ENCODE measurements around the gene MED14.
A peak's percentile ranks its signal among the peaks of the same experiment; 100 is the strongest.
"Not testable (repeated sequence)": the region's sequence is repeated elsewhere in the genome, so short reads cannot be mapped to it uniquely, and the experiment has no call there.

Gene MED14

DNA sequence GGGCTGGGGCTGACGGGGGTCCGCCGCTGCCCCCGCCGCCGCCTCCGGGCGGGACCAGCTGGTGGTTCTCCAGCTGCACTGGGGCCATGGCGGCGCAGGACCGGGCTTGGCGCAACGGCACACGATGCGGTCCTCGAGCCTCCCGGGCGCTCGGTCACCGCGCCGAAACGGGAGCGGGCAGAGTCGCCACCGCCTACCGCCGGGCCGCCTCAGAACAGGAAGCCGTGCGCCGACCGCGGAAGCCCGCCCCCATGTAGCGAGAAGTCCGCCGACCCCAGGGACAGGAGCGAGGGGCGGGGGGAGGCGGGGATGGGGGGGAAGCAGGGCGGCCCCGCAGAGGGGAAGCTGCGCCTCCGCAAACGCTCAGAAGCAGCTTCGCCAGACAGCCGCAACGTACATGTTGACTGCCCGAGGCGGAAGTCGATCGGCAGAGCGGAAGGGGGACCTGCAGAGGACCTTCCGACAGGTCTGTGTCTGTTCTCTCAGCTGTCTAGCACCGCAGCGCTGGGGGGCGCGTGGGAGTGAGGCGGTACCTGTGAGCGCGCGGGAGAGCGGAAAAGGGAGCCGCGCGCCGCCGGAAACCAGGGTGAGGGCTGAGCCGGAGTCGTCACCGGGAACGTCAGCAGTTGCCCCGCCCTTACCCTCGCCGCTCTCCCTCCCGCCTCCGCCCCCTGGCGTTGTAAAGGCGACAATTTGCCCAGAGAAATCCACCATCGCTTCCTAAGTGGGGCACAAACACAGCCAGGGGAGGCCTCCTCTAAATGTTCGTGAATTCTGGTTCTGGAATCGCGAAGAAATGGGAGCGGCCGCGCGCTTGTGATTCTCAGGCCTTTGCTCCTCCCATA is at the start of gene MED14:
Gene MED14, minus strand, starts transcription at position 218 of the 845 bp plus-strand sequence. Its CDS starts 130 bp downstream, at position 88.
- peak; percentile 84 for DNase-seq (ENCODE audit: low read depth)

DNA sequence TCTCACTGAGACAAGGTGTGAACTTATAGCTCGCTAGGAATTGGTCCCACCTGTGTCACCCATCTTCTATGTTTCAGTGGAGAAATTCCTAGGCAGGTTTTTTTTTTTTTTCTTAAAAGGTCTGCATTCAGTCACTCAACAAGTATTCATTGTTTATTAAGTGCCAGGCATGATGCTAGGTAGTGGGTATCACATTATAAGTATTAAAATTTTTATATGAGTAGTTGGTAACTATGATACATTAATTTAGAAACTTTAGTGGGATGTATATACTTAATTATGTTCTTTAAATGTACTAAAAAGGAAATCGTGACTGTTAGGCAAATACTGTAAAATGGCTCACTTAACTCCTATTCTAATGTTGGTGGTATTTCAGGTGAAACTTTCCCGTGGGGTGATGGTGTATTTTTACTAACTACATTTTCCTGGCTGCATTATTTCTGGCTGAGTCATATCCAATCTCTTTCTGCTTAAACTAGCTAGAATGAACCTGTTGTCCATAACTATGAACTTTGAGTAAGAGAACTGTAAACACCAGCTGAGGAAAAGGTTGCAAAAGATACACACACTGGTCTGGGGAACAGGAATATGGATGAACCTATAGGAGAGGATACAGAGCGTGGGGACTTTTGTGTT is 49.3 kb upstream of the MED14 start:
- DNase-seq (ENCODE audit: low read depth), result no peak

DNA sequence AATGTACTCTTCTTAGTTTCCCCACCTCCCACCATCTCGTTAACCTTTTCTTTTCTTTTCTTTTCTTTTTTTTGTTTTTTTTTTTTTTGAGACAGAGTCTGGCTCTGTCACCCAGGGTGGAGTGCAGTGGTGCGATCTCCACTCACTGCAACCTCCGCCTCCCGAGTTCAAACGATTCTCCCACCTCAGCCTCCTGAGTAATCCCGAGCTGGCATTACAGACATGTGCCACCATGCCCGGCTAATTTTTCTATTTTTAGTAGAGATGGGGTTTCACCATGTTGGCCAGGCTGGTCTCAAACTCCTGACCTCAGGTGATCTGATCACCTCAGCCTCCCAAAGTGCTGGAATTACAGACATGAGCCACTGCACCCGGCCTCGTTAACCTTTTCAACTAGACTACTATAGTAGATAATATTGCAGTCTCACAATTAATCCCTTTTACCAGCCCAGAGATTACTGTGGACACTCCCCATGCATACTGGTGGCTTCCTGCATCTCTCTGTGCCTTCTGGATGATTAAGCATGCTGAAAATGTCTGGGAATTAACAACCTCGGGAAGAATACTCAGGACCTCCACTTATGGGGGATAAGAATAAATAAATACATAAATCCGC is 47.4 kb upstream of the MED14 start:
- not testable (repeated sequence) for DNase-seq (ENCODE audit: low read depth)

DNA sequence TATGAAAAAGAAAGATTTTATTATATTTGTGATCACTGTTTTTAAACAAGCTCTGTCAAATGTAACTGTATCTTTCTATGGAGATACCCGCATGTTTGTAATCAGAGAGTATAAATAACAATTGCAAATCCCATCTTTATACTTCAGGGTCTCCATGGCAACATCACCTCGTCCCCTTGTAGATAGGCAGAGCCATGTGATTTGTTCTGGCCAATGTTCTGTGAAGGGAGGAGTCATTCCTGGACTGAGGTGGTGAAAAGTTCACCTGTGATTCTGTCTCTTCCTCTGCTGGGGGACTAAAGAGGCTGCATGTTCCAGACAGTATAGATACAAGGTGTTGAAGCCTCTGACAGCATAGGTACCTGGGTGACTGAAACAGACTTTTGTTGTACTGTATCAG is 45.6 kb upstream of the MED14 start:
- DNase-seq (ENCODE audit: low read depth), result no peak

DNA sequence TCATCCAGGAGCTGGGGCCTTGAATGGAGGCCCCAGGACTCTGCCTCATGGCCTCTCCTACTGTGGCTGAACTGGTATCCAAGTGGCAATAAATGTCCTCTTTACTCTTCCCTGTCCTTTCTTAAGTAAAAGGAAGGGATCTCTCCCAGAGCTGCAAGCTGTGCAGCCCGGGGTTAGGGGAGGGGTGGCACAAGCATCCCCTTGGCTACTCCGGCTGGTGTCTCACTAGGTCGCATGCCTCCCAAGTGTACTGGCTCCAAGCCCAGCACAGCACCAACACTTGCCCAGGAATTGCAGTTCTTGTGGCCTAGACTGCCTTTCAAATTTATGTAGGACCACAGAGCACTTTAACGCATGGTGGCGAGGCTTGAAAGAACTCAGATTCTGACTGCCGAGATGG is 44.7 kb upstream of the MED14 start:
- DNase-seq (ENCODE audit: low read depth), result no peak

DNA sequence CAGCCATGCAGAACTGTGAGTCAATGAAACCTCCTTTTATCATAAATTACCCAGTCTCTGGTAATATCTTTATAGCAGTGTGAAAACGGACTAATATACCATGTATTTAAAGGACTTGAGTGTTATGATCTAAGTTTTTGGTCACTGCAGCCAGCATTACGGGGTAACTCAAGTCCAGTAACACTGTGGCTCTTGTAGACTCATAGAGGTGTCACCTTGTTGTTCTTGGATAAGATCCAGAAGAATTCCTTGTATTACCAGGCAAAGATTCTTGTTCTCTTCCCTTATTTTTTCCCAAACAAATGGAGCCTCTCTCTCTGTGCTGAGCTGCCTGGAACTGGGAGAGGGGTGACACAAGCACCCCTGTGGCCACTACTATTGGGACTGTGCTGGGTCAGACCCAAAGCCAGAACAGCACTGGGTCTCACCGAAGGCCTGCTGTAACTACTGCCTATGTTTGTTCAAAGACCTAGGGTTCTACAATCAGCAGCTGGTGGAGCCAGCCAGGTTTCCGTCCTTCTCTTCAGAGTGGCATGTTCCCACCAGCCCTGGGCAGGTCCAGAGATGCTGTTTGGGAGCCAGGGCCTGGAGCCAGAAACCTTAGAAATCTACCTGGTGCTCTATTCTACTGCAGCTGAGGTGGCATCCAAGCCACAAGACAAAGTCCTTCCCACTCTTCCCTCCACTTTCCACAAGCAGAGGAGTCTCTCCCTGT is 43.7 kb upstream of the MED14 start:
- no peak for DNase-seq (ENCODE audit: low read depth)

DNA sequence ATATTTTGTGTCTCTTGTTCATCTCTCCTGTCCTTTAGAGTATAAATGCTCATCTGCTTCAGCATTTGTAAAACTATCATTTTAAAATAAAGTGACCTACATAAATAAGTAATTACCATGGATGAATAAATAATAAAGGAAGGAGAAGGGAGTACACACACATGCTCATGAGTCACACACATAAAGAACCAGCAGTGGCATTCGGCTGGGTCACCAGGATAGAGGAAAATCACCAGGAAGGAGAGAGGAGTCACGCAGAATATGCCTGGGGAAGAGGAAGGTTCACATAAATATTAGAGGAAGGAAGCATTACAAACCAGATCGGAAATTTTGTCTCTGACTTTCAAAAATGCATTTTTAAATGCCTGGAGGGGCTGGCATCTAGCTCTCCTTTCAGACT is 38.5 kb upstream of the MED14 start:
- DNase-seq (ENCODE audit: low read depth), result no peak

DNA sequence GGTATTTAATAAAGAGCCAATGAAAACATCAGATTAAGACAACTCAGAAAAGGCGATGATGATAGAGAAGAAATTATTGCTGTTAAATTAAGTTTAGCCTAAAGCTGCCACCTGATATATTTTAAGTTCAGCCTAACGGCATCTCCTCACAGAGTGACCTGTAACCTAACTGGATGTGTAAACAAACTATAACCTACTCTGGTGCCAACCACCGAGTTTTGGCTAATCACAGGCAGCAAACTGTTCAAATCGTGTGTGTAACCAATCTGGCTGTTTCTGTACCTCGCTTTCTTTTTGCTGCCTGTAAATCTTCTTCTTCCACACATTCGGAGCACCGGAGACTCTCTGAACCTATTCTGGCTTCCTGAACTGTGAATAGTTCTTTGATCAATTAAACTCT is 37.8 kb upstream of the MED14 start:
- no peak for DNase-seq (ENCODE audit: low read depth)

DNA sequence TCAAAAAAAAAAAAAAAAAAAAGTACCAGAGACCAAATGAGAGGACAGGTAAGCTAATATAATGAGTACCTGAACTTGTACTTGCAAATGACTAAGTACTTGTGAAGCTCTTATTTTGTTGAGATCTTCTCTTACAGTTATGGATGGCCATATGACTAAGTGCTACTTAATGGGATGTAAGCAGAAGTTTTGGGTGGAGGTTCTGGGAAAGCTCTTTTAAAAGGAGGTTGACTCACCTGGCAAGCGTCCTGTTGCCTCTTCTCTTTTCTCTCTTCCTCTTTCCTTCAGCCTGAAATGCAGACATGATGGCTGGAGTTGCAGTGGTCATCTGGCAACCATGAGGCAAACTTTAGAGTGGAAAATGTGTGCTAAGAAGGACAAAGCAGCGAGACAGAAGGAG is 36.9 kb upstream of the MED14 start:
- no peak for DNase-seq (ENCODE audit: low read depth)

DNA sequence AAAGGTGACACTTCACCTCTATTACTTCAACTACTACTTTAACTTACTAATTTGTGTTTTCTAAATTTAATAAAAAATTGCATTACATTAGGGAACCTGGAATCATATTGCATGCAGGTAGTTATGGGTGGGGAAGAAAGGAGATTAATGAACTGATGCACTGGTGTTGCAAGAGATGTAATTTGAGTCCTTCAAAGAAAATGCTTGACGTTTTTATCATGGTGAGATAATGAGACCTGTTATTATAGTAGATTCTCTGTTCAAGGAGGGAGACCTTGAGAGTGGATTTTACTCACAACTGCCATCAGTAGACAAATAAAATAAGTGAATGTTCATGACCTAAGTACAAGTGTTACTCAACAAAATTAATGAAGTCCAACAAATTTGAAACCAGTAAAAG is 26.4 kb upstream of the MED14 start:
- DNase-seq (ENCODE audit: low read depth), result no peak

DNA sequence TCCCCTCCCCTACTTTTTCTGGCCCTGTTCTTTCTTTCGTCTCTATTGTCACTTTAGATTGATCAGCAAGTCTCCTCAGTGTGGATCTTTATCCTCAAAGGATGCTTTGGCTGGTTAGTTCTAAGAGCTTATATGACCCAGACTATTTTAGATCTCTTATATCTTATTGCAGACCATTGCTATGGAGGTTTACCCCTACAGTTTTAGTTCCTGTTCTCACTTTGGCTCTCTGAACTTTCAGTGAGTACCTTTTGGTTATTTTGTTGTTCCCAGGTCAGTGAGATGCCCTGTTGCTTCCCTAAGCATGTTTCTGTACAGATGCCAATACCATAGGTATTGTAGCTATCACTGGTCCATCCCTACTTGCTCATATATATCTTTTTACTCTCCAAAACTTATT is 24.0 kb upstream of the MED14 start:
- DNase-seq (ENCODE audit: low read depth), result no peak

DNA sequence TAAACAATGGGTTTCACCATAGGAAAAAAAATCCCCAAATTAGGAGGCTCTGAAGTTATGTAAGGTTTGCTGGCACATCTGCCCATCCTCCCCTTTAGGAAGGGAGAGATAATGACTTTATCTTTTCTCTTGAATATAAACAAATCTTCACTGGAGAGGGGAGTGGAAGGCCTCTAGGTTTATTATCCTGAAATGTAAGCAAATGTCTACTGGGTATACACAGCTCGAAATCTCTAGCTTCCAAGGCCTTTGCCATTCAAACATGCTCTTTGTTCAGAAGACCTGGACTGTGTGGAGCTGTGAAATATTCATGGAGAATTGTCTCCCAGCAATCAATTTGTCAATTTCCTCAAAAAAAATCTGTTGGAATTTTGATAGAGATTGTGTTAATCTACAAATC is 21.7 kb upstream of the MED14 start:
- no peak for DNase-seq (ENCODE audit: low read depth)

DNA sequence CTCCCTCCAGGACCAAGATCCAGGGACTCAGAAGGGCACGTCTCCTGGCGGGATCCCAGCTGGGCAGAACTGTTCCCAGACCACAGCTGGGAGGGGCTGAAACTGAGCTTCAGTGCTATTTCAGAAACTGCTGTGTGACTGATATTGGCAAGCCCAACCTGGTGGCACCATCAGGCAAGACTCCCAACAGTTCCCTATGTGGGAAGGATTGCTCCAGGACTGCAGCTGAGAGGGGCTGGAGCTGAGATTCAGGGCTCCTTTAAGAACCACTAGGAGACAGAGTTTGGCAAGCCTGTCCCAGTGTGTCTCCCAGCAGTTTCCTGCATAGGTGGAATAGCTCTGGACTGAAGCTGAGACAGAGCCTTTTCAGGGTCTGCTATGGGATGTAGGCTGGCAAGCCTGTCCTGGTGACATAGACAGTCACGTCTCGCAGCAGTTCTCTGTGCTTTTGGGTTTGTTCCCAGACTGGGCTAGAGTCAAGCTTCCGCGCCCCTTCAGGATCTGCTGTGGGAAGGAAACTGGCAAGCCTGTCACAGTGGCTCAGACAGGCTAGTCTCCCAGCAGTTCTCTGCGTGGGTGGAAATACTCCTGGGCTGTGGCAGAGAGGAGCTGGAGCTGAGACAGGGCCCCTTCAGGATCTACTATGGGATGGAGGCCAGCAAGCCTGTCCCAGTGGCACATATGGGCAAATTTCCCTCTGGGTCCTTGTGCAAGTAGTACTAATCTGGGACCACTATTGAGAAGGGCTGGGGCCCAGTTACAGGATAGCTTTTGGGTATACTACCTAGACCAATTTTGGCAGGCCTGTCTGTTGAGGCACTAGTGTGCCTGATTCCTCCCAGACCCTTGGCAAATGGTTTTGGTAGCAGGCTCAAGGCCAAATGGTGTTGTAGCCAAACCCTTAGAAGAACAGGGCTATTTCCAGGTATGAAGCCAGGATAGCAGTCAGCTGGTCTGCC is 20.2 kb upstream of the MED14 start:
- DNase-seq (ENCODE audit: low read depth), result no peak

DNA sequence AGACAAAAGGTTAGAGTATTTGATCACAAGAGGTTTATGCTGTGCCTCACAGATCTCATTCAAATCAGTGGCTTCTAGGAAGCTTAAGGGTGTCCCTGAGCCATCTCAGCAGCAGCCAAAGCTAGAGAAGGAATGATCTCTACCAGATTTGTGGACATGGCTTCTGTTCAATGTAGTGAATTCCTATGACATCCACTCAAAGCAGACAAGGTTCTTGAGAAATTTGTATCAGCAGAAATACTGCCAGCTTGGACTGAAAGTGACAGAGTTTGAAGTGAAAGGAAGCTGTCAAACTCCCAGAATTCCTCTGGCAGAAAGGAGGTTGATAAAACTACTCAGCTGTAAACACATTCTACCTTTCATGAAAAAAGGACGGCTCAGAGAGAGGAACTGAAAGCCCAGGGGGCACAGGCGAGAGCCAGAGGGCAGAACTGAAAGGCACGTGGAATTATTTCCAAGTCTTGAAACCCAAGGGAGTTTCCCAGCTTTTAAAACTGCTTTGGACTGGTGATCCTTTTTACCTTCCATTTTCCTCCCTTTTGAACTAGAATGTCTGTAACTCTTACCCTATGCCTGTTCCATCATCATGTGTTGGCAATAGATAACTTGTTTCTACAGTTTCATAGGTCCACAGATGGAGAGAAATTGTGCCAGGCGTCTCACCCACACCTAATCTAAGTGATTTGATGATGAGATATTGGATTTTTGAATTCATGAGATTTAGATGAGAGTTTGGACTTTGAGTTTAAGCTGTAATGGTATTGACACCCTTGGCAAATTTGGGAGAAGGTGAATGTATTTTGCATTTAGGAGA is 14.5 kb upstream of the MED14 start:
- DNase-seq (ENCODE audit: low read depth), result no peak

DNA sequence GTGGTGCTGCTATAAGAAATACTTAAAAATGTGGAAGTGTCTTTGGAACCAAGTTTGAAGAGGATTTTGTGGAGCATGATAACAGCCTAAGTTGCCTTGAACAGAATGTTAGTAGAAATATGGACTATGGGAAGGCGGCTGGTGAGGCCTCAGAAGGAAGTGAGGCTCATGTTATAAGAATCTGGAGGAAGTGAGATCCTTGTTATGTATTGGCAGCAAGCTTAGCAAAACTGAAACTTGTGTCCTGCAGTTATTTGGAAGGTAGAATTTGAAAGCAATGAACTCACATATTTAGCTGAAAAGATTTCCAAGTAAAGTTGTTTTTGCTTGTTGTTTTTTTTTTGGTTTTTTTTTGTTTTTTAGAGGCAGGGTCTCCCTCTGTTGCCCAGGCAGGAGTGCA is 13.6 kb upstream of the MED14 start:
- no peak for DNase-seq (ENCODE audit: low read depth)

DNA sequence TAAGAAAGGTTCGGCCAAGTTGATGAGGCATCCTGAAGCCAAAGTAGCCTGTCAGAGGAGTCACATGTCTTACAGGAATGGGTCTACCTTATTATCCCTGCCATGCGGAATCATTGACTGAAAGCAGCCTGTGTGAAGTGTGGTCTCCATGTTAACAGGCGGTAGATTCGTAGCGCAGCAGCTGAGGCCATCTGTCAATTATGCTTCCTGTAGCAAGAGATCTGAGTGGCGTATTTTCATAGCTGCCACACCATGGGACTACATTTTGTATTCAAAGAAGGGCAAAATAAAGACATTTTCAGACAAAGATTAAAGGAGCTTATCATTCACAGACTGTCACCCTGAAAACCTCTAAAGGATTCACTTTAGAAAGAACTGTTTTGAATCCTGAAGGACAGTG is 11.2 kb upstream of the MED14 start:
- DNase-seq (ENCODE audit: low read depth), result no peak

DNA sequence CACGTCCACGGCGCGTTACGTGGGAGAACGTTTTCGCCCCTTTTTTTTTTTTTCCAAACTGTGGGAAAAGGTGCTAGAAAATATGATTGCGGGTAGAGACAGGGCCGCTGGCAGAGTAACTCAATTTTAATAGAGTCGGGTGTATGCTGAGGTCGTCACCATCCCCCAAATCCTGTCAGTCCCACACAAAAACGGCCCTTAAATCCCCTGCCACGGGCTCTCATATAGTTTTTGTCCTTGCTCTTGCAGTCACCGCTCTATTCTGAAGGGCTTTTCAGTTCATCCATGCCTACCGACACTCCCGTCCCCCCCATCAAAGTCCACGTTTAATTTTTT is 796 bp upstream of the MED14 start:
- no peak for DNase-seq (ENCODE audit: low read depth)

DNA sequence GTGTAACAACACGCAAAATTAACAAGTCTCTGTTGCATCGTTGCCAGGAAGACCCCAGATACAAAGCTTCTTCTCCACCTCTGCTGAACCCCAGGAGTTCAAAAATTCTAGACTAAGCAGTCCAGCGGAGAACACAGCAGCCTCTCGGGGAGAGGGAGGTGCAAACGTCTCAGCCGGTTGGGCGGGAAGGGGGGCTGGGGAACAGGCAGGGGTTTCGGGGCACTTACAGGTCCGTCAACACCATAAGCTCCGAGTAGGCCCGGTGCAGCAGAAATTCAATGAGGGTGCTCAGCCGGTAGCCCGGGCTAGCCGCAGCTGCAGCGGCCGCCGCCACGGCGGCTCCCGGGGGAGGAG is 394 bp downstream of the MED14 start:
- DNase-seq (ENCODE audit: low read depth), result no peak

DNA sequence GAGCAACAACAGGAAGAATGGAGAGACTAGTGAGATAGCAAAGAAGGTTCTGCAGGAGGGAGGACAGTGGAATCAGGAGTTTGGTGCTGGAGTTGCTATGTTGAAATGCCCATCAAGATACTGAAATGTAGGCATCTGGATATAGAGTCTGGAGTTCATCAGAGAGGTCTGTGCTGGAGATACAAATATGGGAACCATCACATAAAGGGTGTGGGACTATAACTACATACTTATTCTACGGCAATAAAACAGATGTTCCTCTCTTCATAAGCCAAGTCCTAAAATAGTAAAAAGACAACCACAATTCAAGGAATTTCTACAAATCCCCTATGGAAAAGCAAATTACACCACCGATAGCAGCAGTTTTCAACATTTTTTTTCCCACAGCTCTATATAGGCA is 1.6 kb downstream of the MED14 start:
- DNase-seq (ENCODE audit: low read depth), result no peak

DNA sequence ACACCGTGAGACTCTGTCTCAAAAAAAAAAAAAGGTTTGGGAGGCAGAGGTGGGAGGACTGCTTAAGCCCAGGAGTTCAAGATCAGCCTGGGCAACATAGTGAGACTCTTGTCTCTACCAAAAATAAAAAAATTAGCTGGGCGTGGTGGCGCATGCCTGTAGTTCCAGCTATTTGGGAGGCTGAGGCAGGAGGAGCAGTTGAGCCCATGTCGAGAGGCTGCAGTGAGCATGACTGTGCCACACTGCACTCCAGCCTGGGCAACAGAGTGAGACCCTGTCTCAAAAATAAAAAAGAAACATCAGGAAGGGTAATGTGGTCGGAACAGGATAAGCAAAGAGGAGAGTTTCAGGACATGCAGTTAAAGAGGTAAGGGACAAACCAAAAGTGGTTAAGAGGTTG is 2.8 kb downstream of the MED14 start:
- not testable (repeated sequence) for DNase-seq (ENCODE audit: low read depth)

Measured in stimulated activated CD4-positive, alpha-beta T cell treated with anti-CD3 and anti-CD28 coated beads, Interleukin-2, amount 100 ng/mL, for 4 hours (primary cell).